ENCODE measurements around the gene TIMP2.

Gene TIMP2

DNA sequence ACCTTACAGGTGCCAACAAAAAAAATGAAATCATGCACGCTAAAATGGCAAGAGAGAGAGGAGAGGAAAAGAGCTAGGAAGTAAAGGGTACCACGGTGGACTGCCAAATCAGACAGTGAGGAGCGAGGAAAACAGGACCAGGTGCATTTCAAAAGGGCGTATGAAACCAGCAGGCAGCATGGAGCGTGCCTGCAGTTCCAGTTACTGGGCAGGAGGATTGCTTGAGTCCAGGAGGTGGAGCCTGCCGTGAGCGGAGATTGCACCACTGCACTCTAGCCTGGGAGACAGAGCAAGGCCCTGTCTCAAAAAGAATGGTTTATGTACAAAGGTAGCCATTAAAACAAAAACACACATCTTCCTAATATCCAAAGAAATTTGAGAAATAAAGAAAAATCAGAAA lies 100.9 kb downstream of the TIMP2 start:
- no peaks in the 10 kb centered on the region for H3K9me2 ChIP-seq (replicated peaks; ENCODE audit: control insufficient read depth, low read length)
- H4K20me1 ChIP-seq (ENCODE audit: control insufficient read depth, insufficient read depth, low read depth, low read length): 0 out of 2 replicates have a peak, but pooled peaks cover 7% of the 10 kb centered on the region
- H3K4me1 ChIP-seq (ENCODE audit: control insufficient read depth, low read length): no peaks in the 10 kb centered on the region
- no peak overlapping the region for H3K27ac ChIP-seq (ENCODE audit: low read depth, low read length)
- peaks cover 92% of the 10 kb centered on the region for H3K36me3 ChIP-seq (ENCODE audit: control insufficient read depth, low read length)
- no peaks in the 10 kb centered on the region for H3K9me3 ChIP-seq (ENCODE audit: control insufficient read depth, insufficient read depth, low read length)
- no peak overlapping the region for H3K4me3 ChIP-seq (ENCODE audit: low read length)
- TF ChIP-seq, protein P1, sequence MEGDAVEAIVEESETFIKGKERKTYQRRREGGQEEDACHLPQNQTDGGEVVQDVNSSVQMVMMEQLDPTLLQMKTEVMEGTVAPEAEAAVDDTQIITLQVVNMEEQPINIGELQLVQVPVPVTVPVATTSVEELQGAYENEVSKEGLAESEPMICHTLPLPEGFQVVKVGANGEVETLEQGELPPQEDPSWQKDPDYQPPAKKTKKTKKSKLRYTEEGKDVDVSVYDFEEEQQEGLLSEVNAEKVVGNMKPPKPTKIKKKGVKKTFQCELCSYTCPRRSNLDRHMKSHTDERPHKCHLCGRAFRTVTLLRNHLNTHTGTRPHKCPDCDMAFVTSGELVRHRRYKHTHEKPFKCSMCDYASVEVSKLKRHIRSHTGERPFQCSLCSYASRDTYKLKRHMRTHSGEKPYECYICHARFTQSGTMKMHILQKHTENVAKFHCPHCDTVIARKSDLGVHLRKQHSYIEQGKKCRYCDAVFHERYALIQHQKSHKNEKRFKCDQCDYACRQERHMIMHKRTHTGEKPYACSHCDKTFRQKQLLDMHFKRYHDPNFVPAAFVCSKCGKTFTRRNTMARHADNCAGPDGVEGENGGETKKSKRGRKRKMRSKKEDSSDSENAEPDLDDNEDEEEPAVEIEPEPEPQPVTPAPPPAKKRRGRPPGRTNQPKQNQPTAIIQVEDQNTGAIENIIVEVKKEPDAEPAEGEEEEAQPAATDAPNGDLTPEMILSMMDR (IDR thresholded peaks at IDR 0.05; ENCODE audit: low read depth, low read length, poor library complexity, severe bottlenecking): no peak
- no peak for TF ChIP-seq EZH2phosphoT487 (IDR thresholded peaks at IDR 0.05; ENCODE audit: borderline replicate concordance, low read length)
- H3F3A ChIP-seq (ENCODE audit: control insufficient read depth, insufficient read depth): no peaks in the 10 kb centered on the region
- no peak overlapping the region for H3K4me2 ChIP-seq (ENCODE audit: low read length)
- peaks cover 46% of the 10 kb centered on the region for H3K79me2 ChIP-seq (ENCODE audit: control insufficient read depth, low read length)
- H3K27me3 ChIP-seq (ENCODE audit: control insufficient read depth, low read length): no peaks in the 10 kb centered on the region

DNA sequence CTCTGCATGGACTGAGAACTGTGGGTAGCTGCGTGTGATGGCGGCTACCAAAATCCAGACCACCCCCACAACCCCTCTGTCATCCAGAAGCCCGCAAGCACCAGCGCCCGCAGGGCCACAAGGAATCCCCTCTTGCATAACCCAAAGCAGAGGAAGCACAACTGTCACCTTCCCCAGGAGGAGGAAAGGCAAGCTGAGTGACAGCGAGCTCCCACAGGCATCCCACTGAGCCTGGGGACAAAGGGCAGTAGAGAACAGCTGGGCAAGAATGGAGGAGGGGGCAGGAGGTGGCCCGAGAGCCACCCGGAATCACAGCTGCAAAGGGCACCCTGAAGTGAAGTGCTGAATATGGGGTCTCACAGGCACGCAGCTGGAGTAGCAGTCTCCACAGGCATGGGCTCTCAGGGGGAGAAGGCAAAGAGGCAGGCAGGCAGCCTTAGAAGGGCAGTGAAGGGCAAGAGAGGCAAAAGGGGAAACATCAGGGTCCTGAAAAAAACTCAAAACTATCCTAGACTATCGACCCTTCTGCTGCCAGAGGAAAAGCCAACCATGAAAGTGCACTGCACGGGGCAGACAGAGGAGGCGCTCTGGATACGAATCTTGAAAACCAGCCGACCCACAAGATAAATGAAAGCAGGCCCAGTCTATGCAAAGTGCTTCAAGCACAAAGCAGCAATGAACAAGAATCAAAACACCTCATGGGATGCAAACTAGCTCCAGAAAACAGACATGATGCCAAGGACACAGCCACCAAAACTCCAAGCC lies 101.7 kb downstream of the TIMP2 start:
- H3K4me1 ChIP-seq (ENCODE audit: control insufficient read depth, low read length): no peaks in the 10 kb centered on the region
- peaks cover 40% of the 10 kb centered on the region for H3K79me2 ChIP-seq (ENCODE audit: control insufficient read depth, low read length)
- H3K27ac ChIP-seq (ENCODE audit: low read depth, low read length): no peak overlapping the region

DNA sequence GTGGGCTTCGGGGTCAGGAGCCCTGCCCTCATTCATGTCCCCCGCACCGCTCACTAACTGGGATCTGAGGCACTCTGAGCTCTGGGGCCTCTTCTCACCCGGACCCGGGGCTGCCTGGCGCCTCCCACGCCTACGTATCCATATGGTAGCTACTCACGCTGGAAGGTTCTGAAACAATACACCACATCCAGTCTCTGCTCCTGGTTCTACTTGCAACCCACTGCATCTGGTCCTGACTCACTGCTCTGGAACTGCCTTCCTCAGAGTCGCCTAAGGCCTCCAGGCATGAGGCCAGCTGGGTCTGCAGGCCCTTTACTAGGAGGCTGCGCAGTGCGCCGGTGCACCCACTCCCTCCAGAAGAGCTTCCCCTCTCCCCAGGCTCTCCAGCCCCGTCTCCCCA lies 102.6 kb downstream of the TIMP2 start:
- H3K79me2 ChIP-seq (ENCODE audit: control insufficient read depth, low read length): peaks cover 35% of the 10 kb centered on the region
- H3K4me2 ChIP-seq (ENCODE audit: low read length): no peak overlapping the region
- H4K20me1 ChIP-seq (ENCODE audit: control insufficient read depth, insufficient read depth, low read depth, low read length): 0 out of 2 replicates have a peak, but pooled peaks cover 7% of the 10 kb centered on the region
- TF ChIP-seq, protein P1 (IDR thresholded peaks at IDR 0.05; ENCODE audit: low read depth, low read length, poor library complexity, severe bottlenecking): no peak
- TF ChIP-seq EZH2phosphoT487 (IDR thresholded peaks at IDR 0.05; ENCODE audit: borderline replicate concordance, low read length): no peak
- no peak overlapping the region for H3K4me3 ChIP-seq (ENCODE audit: low read length)
- no peaks in the 10 kb centered on the region for H3K27me3 ChIP-seq (ENCODE audit: control insufficient read depth, low read length)
- no peaks in the 10 kb centered on the region for H3K9me2 ChIP-seq (replicated peaks; ENCODE audit: control insufficient read depth, low read length)
- H3F3A ChIP-seq (ENCODE audit: control insufficient read depth, insufficient read depth): no peaks in the 10 kb centered on the region
- peaks cover 92% of the 10 kb centered on the region for H3K36me3 ChIP-seq (ENCODE audit: control insufficient read depth, low read length)
- H3K9me3 ChIP-seq (ENCODE audit: control insufficient read depth, insufficient read depth, low read length): no peaks in the 10 kb centered on the region
- no peaks in the 10 kb centered on the region for H3K4me1 ChIP-seq (ENCODE audit: control insufficient read depth, low read length)
- H3K27ac ChIP-seq (ENCODE audit: low read depth, low read length): no peak overlapping the region

More for the DNA sequence above, 101.7 kb downstream of the TIMP2 start:
- Histone ChIP-seq H3K4me3 (ENCODE audit: low read length) (no peak overlapping the region), H3K27me3 (ENCODE audit: control insufficient read depth, low read length) (no peaks in the 10 kb centered on the region), H4K20me1 (ENCODE audit: control insufficient read depth, insufficient read depth, low read depth, low read length) (0 out of 2 replicates have a peak, but pooled peaks cover 7% of the 10 kb centered on the region), H3K9me2 (replicated peaks; ENCODE audit: control insufficient read depth, low read length) (no peaks in the 10 kb centered on the region), H3K4me2 (ENCODE audit: low read length) (no peak overlapping the region), H3K36me3 (ENCODE audit: control insufficient read depth, low read length) (peaks cover 92% of the 10 kb centered on the region), H3F3A (ENCODE audit: control insufficient read depth, insufficient read depth) (no peaks in the 10 kb centered on the region), H3K9me3 (ENCODE audit: control insufficient read depth, insufficient read depth, low read length) (no peaks in the 10 kb centered on the region)
- TF ChIP-seq, protein P1 (IDR thresholded peaks at IDR 0.05; ENCODE audit: low read depth, low read length, poor library complexity, severe bottlenecking): peak; percentile 47
- no peak for TF ChIP-seq EZH2phosphoT487 (IDR thresholded peaks at IDR 0.05; ENCODE audit: borderline replicate concordance, low read length)

All from DOHH2 (cell line).